ENCODE results near the gene MYH15. TPM values are rescaled to one million over a fixed set of nuclear protein-coding genes. Genes with fewer than 3 reads are reported as not detected.

MYH15 gene
- total RNA-seq, 1 donor from 2014 or later: 0.52 TPM

DNA sequence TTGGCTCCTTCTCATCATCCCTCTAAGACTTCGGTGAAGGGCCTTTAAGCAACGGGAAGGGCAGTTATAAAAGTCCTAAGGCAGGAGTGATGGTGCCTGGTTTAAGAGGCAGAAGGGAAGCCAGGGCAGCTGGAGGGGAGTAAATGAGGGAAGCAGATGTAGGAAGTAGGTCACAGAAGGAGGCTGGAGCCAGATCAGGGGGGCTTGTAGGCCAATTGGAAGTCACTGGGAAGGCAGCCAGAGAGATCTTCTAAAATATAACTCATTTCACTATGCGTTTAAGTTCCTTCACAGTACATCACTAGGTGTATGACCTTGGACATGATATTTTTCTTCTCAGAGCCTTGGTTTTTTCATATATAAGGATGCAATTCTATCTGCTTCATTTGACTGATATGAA is 94.7 kb downstream of the MYH15 start:
- DNase-seq (ENCODE audit: low spot score): no peak

DNA sequence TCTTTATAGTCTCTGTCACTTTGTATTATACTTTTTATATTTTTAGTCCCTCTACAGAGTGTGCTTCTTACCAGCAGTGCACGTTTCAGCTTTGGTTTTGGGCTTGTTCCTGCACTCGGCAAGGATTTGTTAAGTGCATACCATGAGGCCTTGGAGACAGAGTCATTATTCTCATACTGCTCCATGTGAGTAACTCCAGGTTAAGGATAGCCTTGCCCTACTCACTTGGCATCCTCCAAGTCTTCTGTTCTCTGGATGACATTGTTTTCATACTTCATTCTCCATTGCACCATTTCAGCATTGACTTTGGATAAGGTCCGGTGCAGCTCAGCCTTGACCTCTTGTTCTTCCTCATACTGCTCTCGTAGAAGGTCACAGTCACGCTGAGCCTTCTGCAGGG is 96.4 kb downstream of the MYH15 start:
- DNase-seq (ENCODE audit: low spot score): no peak

DNA sequence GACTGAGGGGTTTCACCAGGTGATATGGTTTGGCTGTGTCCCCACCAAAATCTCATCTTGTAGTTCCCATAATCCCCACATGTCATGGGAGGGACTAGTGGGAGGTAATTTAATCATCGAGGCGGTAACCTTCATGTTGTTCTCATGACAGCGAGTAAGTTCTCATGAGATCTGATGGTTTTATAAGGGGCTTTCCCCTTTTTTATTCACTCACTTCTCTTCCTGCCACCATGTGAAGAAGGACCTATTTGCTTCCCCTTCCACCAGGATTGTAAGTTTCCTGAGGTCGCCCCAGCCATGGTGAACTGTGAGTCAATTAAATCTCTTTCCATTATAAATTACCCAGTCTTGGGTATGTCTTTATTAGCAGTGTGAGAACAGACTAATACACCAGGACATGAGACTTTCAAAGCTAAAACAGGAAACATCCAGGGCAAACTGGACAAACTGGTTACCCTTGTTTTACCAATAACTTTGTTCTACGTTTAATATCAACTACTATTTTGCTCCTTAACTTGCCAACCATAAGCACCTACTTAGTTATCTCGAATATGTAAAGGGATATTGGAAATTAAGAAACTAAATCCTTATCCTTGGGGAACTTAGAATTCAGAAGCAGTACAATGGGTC is 98.2 kb downstream of the MYH15 start:
- DNase-seq (ENCODE audit: low spot score): no peak

DNA sequence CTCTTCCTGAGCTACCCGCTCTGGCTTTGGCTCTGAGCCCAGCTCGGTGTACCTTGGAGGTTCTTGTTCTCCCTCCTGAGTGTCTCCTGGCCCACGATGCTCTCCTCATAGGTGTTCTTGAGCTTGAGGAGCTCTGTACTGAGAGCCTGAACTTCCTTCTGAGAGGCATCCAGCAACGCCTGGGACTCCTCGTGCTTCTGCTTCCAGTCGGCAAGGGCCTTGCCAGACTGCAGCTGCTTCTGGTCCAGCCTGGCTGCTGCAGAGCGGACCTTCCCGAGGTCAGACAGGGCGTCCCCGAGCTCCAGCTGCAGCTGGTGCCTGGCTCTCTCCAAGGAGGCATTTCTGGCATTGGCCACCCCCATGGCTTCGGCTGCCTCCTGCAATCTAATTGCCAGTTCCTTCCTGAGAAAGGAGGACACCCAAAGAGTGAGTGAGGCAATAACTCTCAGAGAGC is 99.8 kb downstream of the MYH15 start:
- no peak for DNase-seq (ENCODE audit: low spot score)

DNA sequence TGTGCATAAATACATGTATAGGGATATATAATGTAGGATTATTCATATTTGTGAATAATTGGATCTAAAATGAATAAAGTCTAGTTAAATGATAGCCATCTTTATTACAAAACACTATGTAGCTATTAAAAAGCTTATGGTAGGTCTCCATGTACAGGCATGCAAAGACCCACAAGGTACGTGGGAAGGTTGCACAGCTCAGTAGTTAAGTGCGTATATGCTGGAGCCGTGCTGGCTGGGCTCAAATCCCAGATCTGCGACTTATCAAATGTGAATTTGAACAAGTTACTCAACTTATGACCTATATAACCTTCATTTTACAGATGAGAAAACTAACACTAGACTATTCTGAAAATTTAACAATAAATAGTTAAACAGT is 100.6 kb downstream of the MYH15 start:
- DNase-seq (ENCODE audit: low spot score): no peak

DNA sequence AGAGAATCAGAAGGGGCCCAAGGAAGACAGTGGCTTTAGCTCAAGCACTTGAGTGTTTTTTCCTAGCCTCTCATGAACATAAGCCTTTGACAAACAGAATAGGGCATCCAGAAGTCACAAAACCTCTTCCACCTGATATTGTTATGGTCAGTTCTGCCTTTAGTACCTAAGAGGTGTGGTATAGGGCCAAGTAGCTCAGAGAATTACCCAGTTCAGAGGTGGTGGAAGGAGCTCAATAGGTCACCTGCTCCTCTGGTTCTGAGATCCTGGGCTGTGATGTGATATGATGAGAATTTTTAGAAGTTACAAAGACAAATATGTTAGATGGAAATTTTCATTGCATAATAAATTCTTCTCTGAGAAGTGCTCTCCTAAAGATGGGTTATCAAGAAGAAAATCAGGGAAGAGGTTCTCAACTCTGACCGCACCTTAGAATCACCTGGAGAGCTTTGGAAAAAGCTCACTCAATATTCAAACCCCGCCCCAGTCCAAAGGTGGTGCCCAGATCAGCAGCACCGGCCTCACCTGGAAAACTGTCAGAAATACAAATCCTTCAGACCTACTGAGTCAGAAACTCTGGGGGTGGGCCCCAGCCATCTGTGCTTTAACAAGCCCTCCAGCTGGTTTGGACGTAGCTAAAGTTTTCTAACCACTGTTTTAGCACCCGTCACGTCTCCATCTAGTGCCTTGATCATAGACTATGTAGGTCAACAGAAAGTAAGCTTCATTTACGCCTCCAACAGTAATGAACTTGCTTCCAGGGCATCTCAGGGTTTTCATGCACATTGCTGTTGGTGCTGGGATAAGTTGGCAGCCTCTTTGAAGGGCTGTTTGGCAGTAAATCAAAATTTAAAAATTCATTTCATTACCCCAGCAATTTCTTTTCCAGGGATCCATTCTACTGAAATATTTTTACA is 101.3 kb downstream of the MYH15 start:
- no peak for DNase-seq (ENCODE audit: low spot score)

DNA sequence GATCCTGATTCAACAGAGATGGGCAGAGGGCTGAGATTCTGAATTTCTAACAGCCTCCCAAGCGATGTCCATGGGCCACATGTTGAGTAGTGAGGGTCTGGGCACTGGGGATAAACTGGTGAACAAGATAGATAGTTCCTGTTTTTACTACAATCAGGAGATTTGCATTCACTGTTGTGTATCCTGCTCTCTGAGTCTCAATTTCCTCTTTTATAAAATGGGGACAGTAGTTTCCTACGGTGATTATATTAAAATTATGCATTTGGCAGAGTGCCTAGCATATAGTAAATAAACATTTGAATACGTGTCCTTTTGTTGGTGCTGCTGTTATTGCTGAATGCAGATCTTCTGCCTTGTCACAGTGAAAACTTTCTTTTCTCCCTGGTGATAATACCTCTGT is 102.5 kb downstream of the MYH15 start:
- DNase-seq (ENCODE audit: low spot score): no peak

DNA sequence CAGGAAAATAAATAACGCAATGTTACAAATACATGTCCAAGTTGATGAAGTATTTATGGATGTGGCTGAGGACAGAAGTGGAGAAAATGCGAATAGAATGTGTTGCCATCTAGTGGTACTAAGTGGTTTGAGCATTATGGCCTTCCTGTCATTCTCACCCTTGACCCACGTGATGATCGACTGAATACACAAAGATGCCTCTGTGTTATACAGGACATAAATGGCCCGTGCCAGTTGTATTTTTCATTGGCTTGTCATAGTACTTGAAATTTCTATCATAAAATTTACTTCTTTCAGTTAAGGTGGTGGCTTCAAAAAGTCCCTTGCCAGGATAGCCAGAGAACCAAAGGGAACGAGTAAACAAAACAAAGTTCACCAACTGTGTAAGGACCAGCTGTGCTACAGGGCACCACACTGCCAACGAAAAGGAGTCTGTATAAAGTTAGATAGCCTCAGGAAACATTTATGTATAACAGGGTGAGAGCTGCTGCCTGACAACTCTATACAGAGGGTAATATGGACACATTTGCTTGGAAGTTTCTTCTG is 103.7 kb downstream of the MYH15 start:
- no peak for DNase-seq (ENCODE audit: low spot score)

DNA sequence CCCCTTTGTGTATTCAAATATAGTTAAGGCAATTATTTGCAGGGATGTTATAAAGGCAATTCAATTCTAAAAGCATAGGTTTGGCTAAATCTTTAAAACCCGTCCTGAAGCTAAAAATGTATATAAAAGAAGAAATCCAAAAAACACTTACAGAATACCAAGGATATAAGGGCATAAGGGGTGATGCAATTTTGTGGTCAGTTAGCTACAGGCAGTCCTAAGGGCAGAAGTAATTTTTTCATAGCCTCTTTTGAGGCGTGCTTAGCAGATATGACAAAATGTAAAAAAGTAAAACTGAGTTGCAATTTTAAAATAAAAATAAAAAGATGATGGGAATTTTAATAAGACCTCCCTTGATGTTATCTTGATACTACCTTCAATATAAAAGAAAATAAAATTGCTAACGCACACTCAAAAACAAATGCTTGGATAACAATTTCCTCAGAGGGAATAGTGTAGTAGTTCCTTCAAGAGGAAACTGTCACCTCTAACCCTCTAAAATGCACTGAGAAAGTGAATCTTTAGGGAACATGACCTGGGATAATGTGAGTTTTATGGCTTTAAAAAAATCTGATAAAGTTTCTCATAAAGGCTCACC is 104.2 kb downstream of the MYH15 start:
- no peak for DNase-seq (ENCODE audit: low spot score)

DNA sequence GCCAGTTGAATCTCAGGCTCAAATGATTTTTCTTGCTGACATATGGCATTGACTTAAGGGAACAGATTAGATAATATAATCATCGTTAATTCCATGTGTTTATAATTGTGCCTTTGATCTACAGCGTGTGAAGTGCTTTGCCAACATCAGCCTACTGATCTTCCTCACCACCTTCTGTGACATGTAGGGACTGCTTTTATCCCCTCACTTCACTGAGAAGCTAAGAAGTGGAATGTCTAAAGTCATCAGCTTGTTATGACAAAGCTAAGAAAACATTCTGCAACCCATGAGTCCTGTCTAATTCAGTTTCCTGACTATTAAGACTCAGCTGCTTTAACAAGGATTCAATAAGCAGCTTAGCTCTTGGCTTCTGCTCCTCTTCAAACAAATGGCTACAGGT is 106.0 kb downstream of the MYH15 start:
- DNase-seq (ENCODE audit: low spot score): no peak

DNA sequence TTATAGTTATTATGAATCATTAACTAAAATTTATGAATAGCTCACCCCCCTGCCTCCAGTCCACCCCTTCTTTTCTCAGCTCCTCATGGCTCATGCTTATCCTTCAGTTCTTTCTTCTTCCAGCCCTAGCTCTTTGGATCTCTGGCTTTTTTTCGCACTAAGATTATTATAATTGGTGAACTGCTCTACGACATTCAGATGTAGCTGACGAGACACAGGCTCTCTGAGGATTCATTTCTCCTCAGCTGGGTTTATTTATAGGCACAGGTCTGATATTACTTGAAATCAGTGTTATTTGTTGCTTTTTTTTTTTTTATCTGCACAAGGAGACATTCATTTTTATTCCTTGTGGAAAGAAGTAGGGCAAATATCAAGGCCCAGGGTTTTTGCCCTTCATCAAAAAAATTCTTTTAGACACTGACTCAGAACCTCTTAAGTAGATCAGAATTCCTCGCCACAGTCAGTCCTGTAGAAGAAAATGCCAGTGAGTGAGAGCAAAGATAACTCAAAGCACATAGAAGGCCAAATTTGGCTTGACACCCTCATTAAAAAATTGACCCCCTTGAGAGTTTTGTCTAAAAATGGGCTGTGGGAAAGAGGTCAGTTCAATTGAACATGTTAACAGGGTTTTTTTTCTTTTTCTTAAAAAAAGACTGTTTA is 106.6 kb downstream of the MYH15 start:
- DNase-seq (ENCODE audit: low spot score): no peak

DNA sequence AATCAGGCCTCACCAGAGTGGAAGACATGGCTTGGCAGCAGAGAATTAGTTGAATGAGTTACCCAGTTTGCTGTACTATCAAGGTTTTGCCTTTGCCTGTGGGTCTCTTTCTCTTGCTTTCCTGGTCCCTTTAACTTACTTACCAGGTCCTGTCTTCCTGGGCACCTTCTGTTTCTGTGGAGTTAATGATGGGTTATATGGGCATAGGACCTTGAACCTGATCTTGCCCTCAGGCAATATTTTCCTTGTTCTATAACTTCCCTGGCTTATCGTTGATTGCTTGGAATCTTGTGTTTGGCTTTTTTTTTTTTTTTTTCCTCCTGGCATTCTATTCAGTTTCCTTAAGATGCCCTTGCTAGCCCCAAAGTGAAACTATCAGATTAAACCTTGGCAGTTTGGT is 107.2 kb downstream of the MYH15 start:
- DNase-seq (ENCODE audit: low spot score): no peak

DNA sequence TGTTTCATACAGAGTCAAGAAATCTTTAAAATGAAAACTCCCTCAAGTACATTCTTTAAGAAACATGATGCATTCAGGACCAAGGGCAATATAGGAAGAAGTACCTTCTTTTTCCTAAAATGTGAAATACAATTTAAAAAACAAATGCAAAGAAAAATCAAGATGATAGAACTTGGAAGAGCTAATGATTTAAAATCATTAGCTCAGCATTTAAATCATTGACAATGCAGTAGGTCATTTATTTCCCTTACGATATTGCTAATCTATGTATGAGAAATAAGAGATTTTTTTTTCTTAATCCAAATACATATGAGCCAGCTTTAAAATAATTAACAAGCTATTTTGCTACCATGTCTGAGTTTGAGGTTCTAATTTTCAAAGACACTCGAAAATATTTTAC is 108.6 kb downstream of the MYH15 start:
- no peak for DNase-seq (ENCODE audit: low spot score)

DNA sequence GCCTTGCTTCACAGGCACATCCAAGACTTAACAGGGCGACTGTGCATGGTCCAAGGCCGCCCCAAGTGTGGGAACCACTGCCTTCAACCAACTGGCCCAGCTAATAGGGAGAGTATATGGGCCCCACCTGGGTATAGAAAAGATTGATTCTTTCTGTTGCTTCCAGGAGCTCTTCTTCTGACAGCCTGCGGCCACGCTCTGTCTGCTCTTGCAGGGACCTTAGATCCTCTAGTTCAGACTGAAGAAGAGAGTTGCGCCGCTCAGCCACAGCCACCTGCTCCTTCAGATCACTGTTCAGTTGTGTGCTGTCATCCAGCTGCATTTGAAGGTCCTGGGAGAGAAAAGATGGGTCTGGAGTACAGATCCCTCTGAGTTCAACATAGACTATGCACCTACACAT is 111.9 kb downstream of the MYH15 start:
- DNase-seq (ENCODE audit: low spot score): no peak

DNA sequence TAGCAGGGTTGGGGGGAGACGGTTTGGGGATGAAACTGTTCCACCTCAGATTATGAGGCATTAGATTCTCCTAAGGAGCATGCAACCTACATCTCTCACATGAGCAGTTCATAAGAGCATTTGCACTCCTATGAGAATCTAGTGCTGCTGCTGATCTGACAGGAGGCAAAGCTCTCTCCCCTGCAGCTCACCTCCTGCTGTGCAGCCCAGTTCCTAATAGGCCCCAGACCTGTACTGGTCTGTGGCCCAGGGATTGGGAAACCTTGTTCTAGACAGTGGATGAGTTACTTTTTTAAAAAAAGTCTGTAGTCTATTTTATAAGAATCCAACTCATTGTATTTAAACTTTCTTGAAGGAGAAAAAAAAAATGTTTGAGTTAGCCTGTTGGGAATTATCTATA is 114.1 kb downstream of the MYH15 start:
- DNase-seq (ENCODE audit: low spot score): no peak

DNA sequence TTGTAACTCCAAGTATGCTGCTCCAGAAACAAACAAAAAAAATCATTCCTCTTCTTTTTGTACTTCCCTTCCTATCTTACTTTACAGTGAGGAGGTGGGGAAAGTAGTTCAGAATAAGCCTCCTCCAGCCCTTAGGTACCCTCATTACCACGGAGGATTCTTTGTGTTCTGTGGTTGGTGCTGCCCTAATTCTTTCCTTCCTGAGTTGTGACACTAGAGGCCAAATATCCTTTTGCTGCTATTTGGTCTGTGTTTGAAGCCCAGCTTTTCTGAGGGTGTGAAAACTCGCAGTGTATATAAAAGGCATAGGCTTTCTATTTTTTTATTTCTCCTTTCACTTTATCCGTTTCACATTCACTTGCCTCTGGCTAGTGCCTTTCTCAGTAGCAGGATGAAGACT is 115.8 kb downstream of the MYH15 start:
- DNase-seq (ENCODE audit: low spot score): no peak

DNA sequence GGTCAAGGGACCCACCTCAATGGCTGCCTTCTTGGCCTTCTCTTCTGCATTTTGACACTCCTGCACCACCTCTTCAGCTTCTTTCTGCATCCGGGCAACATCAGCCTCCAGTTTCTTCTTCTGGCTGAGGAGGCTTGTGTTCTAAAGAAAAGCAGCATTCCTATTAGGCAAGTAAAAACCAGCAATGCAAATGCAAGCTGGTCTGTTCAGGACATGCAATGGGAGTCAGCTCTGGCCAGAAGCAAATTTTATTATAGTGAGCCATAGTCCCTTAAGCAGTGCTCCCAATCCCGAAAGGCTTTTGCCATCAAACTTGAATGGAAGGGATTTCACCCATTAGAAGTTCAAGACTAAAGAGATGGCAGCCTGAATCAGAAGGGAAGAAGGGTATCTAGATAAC is 116.4 kb downstream of the MYH15 start:
- no peak for DNase-seq (ENCODE audit: low spot score)

DNA sequence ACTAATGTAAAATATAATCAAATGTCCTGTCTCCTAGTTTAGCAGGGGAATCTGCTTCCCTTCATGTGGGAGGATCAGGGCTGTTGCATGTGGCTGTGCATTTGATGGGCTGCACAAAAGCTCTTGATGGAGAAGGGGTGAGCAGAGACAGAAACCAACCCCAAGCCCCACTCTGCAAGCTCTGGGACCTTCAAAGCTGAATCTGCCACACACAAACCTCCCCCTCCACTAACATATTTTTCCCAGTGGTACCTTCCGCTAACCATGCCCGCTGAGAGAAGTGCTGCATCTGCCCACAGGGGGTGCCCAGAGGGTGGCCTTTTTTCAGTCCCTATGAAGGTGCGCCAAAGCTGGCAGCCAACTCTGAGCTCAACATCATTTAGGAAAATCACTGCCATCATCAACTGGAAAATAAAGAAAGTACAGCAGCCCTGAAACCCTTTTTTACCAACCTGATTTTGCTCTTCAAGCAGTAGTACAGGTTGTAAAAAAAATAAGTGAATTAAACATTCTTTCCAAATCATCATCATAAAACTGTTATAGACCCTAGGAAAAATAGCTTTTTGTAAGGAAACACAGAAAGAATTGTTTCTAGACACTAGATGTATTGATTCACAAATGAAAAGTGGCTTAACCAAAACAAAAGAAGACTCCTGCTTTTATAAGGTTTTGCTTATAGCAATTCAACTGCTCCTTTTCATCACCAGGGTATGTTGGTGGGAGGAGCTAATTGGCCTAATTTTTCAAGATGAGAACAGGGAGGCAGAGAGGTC is 117.1 kb downstream of the MYH15 start:
- DNase-seq (ENCODE audit: low spot score): no peak

DNA sequence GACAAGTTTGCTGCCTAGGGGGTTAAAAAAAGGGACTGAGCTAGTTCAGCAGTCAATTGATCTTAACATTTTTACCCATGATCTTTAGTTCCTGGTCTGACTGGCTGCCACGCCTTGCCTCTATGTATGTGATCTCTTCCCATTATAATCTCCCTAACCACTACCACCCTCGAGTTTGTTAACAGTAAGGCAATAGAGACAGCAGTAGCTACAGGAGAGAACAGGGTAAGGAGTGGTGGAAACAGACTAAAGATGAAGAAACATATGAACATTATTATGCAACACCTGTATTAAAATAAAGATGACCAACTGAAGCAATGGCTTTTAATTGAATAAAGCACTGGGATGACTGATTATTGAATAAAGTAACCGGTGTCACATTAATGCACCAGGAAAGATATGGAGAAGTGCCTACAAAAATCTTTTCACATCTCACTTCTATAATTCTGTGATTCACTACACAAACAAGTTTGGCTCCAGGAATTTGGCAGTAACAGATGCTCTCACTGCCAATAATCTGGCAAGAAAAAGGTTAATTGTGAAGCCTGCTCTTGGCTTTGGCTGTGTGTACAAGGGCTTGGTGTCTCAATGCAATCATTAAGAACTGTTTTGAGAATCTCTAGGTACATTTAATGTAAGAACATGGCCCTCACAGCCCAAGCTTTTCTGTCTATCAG is 118.3 kb downstream of the MYH15 start:
- DNase-seq (ENCODE audit: low spot score): no peak

DNA sequence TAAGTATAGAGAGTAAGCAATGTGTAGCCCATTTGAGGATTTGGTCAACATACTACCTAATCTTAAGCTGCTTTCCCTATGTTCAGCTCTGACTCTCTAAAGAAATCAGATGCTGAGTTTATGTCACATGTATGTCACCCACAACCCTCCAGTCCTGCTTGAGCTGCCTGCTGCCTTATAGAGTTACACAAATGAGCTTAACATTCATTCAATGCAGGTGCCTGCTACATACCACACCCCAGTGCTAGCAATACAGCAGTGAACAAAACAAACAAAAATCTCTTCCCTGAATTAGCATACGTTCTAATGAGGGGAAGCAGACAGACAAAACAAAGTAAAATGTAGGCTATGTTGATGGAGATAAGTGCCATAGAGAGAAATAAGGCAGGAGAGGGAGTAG is 121.0 kb downstream of the MYH15 start:
- DNase-seq (ENCODE audit: low spot score): no peak

Measured in ureter (tissue), 1 donor.